Measurements from ENCODE around the gene PRRC2C.

DNA sequence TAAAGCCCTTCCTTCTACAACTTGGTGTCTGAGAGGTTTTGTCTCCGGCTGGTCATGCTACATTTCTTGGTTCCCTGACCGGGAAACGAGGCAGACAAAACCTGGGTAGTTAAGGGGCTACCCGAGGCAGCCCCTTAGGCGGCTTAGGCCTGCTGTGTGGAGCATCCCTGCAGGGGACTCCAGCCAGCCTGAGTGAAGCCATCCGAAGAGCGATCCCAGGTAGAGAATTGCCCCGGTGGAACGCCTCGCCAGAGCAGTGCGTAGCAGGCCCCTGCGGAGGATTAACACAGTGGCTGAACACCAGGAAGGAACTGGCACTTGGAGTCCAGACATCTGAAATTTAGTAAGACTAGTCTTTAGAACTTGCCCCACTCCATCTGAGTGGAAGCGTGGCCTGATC lies 115.5 kb downstream of the PRRC2C start:
- TF ChIP-seq, protein P1, sequence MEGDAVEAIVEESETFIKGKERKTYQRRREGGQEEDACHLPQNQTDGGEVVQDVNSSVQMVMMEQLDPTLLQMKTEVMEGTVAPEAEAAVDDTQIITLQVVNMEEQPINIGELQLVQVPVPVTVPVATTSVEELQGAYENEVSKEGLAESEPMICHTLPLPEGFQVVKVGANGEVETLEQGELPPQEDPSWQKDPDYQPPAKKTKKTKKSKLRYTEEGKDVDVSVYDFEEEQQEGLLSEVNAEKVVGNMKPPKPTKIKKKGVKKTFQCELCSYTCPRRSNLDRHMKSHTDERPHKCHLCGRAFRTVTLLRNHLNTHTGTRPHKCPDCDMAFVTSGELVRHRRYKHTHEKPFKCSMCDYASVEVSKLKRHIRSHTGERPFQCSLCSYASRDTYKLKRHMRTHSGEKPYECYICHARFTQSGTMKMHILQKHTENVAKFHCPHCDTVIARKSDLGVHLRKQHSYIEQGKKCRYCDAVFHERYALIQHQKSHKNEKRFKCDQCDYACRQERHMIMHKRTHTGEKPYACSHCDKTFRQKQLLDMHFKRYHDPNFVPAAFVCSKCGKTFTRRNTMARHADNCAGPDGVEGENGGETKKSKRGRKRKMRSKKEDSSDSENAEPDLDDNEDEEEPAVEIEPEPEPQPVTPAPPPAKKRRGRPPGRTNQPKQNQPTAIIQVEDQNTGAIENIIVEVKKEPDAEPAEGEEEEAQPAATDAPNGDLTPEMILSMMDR (IDR thresholded peaks at IDR 0.05; ENCODE audit: low read depth, low read length, missing input control) = no peak
- no peak for TF ChIP-seq EGR1 (IDR thresholded peaks at IDR 0.05; ENCODE audit: low read depth in 2 of 2)
- no peak for TF ChIP-seq HNF4G (IDR thresholded peaks at IDR 0.05)
- TF ChIP-seq, protein P2, sequence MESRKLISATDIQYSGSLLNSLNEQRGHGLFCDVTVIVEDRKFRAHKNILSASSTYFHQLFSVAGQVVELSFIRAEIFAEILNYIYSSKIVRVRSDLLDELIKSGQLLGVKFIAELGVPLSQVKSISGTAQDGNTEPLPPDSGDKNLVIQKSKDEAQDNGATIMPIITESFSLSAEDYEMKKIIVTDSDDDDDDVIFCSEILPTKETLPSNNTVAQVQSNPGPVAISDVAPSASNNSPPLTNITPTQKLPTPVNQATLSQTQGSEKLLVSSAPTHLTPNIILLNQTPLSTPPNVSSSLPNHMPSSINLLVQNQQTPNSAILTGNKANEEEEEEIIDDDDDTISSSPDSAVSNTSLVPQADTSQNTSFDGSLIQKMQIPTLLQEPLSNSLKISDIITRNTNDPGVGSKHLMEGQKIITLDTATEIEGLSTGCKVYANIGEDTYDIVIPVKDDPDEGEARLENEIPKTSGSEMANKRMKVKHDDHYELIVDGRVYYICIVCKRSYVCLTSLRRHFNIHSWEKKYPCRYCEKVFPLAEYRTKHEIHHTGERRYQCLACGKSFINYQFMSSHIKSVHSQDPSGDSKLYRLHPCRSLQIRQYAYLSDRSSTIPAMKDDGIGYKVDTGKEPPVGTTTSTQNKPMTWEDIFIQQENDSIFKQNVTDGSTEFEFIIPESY (IDR thresholded peaks at IDR 0.05) = no peak
- TF ChIP-seq, protein P3, sequence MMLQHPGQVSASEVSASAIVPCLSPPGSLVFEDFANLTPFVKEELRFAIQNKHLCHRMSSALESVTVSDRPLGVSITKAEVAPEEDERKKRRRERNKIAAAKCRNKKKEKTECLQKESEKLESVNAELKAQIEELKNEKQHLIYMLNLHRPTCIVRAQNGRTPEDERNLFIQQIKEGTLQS (IDR thresholded peaks at IDR 0.05) = no peak
- TF ChIP-seq, protein P4, sequence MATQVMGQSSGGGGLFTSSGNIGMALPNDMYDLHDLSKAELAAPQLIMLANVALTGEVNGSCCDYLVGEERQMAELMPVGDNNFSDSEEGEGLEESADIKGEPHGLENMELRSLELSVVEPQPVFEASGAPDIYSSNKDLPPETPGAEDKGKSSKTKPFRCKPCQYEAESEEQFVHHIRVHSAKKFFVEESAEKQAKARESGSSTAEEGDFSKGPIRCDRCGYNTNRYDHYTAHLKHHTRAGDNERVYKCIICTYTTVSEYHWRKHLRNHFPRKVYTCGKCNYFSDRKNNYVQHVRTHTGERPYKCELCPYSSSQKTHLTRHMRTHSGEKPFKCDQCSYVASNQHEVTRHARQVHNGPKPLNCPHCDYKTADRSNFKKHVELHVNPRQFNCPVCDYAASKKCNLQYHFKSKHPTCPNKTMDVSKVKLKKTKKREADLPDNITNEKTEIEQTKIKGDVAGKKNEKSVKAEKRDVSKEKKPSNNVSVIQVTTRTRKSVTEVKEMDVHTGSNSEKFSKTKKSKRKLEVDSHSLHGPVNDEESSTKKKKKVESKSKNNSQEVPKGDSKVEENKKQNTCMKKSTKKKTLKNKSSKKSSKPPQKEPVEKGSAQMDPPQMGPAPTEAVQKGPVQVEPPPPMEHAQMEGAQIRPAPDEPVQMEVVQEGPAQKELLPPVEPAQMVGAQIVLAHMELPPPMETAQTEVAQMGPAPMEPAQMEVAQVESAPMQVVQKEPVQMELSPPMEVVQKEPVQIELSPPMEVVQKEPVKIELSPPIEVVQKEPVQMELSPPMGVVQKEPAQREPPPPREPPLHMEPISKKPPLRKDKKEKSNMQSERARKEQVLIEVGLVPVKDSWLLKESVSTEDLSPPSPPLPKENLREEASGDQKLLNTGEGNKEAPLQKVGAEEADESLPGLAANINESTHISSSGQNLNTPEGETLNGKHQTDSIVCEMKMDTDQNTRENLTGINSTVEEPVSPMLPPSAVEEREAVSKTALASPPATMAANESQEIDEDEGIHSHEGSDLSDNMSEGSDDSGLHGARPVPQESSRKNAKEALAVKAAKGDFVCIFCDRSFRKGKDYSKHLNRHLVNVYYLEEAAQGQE (IDR thresholded peaks at IDR 0.05) = no peak
- TF ChIP-seq YY1 (IDR thresholded peaks at IDR 0.05) = no peak
- no peak for TF ChIP-seq NR2F2 (IDR thresholded peaks at IDR 0.05)
- no peak for TF ChIP-seq TAF1 (conservative IDR thresholded peaks at IDR 0.05)
- TF ChIP-seq JUND (IDR thresholded peaks at IDR 0.05) = no peak
- TF ChIP-seq, protein P5, sequence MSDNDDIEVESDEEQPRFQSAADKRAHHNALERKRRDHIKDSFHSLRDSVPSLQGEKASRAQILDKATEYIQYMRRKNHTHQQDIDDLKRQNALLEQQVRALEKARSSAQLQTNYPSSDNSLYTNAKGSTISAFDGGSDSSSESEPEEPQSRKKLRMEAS (IDR thresholded peaks at IDR 0.05) = no peak
- no peak for TF ChIP-seq FOXA1 (IDR thresholded peaks at IDR 0.05)
- TF ChIP-seq SP1 (IDR thresholded peaks at IDR 0.05) = no peak

Data from liver (tissue), 3 donors.